Measurements from ENCODE around the gene CHRNA3. TPM values are rescaled to one million over a fixed set of nuclear protein-coding genes. Genes with fewer than 3 reads are reported as not detected.
A peak's percentile ranks its signal among the peaks of the same experiment; 100 is the strongest.

CHRNA3 gene
- total RNA-seq, 1 donor from 2014 or later: not detected

DNA sequence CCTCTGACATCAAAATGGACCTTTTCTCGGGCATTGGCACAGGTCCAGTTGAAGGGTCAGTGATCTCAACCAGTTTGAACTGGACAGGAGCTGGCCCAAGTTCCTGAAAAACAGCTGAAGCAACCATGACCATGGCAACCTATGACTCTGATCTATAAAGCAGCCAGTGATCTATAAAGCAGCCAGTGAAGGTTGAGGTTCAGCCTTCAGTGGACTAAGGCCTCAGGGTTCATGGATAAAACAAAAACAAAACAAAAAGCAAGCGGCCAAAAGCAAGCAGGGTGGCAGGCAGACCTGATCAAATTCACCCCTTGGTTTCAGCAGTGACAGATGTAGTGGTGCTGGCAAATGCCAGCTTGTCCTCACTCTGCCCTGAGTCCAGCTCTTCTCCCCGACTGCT, 30.2 kb upstream of the CHRNA3 start:
- Histone ChIP-seq H3K27ac (no peak overlapping the region), H3K9me3 (no peaks in the 10 kb centered on the region), H3K36me3 (no peaks in the 10 kb centered on the region), H3K4me3 (no peak overlapping the region), H3K27me3 (no peaks in the 10 kb centered on the region), H3K4me1 (no peaks in the 10 kb centered on the region)
- intact Hi-C loops (cut with DNase I): no loop called here
- TF ChIP-seq, protein P1, sequence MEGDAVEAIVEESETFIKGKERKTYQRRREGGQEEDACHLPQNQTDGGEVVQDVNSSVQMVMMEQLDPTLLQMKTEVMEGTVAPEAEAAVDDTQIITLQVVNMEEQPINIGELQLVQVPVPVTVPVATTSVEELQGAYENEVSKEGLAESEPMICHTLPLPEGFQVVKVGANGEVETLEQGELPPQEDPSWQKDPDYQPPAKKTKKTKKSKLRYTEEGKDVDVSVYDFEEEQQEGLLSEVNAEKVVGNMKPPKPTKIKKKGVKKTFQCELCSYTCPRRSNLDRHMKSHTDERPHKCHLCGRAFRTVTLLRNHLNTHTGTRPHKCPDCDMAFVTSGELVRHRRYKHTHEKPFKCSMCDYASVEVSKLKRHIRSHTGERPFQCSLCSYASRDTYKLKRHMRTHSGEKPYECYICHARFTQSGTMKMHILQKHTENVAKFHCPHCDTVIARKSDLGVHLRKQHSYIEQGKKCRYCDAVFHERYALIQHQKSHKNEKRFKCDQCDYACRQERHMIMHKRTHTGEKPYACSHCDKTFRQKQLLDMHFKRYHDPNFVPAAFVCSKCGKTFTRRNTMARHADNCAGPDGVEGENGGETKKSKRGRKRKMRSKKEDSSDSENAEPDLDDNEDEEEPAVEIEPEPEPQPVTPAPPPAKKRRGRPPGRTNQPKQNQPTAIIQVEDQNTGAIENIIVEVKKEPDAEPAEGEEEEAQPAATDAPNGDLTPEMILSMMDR (IDR thresholded peaks at IDR 0.05): no peak
- DNase-seq: no peak
- no peak for ATAC-seq

DNA sequence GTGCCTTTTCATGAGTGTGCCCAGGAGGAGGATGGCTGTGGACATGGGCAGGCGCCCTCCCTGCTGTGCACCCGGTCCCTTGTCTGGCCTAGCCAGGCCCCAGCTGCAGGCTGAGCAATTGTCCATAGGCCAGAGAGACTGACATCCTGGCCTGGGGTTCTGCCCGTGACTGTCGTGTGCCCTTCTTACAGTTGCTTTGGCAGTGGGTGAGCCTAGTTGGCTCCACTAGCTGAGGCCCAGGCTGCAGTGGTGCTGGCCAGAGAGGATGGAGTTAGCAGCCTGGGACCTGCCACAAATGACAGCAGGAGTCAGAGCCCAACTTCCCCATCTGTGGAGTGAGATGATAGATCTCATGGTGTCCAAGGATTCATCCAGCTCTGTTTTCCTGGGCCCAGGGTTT, 29.2 kb upstream of the CHRNA3 start:
- H3K4me1 ChIP-seq: no peaks in the 10 kb centered on the region
- H3K27ac ChIP-seq: no peak overlapping the region
- no peaks in the 10 kb centered on the region for H3K9me3 ChIP-seq
- TF ChIP-seq, protein P1 (IDR thresholded peaks at IDR 0.05): no peak
- intact Hi-C loops (cut with DNase I): no loop called here
- no peak for ATAC-seq
- no peaks in the 10 kb centered on the region for H3K27me3 ChIP-seq
- no peaks in the 10 kb centered on the region for H3K36me3 ChIP-seq
- H3K4me3 ChIP-seq: no peak overlapping the region
- DNase-seq: no peak

DNA sequence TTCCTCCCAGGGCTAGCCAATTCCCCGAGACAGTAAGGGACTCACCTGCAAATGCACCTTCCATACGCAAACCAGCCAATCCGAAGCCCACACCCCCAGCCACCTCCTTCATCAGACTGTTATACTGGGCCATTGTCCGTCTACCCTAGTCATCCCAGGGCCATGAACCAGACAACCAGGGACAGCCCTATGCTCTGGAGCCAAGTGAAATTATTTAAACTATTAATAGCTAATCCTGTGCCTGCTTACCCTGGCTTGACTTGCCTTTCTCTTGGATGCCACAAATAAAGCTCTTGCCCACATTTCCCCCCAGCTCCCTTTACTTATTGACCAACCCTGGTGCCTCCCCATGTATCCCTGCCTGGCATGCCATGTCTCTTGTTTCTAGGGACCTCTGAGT, 24.2 kb upstream of the CHRNA3 start:
- Histone ChIP-seq H3K9me3 (no peaks in the 10 kb centered on the region), H3K4me1 (peaks cover 10% of the 10 kb centered on the region), H3K4me3 (no peak overlapping the region), H3K27ac (no peak overlapping the region), H3K27me3 (peaks cover 11% of the 10 kb centered on the region), H3K36me3 (no peaks in the 10 kb centered on the region)
- ATAC-seq: no peak
- TF ChIP-seq, protein P1 (IDR thresholded peaks at IDR 0.05): no peak
- DNase-seq: no peak
- intact Hi-C loops (cut with DNase I): no loop called here

DNA sequence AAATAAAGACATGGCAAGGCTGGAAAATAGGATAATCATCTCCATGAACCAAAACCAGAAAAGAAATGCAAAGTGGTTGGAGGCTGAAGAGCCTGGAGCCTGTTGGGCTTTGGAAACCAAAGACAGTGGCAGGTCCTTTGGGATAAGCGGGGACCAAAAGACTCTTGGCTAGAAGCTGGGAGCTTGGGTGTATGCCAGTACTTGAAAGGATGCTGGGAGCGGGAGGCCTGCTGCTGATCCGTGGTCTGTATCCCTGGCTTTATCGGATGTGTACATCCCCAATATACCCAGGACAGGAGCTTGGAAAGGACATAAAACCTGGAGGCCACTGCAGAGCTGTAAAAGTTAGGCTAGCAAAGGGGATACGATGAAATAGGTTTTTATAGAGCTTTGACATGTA, 21.5 kb upstream of the CHRNA3 start:
- Histone ChIP-seq H3K9me3 (no peaks in the 10 kb centered on the region), H3K4me1 (peaks cover 10% of the 10 kb centered on the region), H3K27me3 (peaks cover 16% of the 10 kb centered on the region), H3K27ac (no peak overlapping the region), H3K4me3 (no peak overlapping the region), H3K36me3 (no peaks in the 10 kb centered on the region)
- TF ChIP-seq, protein P1 (IDR thresholded peaks at IDR 0.05): no peak
- intact Hi-C loops (cut with DNase I): no loop called here
- DNase-seq: no peak
- ATAC-seq: no peak

DNA sequence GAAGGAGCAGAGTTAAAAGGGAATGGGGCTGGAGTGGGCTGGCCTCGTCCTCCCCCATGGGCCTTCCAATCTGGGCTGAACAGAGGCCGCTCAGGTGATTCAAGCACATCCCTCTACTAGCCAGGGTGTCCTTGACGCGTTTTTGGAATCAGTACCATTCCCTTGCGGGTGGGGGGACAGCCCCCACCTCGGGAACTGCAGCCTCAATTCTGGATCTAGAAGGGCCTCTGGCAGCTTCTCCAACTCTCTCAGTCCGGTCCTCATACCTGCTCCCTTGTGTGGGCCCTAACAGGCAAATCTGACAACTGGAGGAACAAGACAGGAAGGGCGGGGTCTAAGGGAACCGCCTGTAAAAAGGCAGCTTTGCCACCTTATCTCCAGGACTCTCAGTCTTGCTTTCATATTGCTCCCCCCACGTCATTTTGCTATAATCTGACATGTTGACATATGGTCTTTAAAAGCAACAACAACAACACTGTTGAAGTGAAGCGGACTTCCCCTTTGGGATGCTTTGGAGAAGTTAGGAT, 21.0 kb upstream of the CHRNA3 start:
- ATAC-seq (no peak), DNase-seq (peak; percentile 31)
- TF ChIP-seq, protein P1 (IDR thresholded peaks at IDR 0.05): no peak
- no peak overlapping the region for H3K4me3 ChIP-seq
- H3K4me1 ChIP-seq: peaks cover 10% of the 10 kb centered on the region
- H3K9me3 ChIP-seq: no peaks in the 10 kb centered on the region
- H3K27ac ChIP-seq: no peak overlapping the region
- intact Hi-C loops (cut with DNase I): no loop called here
- H3K36me3 ChIP-seq: no peaks in the 10 kb centered on the region
- peaks cover 16% of the 10 kb centered on the region for H3K27me3 ChIP-seq
